ENCODE data around the gene SAMD13.

The SAMD13 gene

DNA sequence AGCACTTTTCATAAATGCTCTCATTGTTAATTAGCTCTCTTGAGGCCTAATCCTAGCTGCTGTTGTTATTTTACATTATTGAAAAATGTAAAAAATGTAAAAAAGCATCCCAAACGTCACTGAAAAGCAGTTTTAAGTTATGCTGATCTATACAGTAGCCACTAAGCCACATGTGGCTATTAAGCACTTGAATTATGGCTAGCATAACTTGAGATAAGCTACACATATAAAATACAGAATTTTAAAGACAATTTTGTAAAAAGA lies 78.3 kb downstream of the SAMD13 start:
- no peak for DNase-seq (ENCODE audit: low spot score)
- TF ChIP-seq, protein P1, sequence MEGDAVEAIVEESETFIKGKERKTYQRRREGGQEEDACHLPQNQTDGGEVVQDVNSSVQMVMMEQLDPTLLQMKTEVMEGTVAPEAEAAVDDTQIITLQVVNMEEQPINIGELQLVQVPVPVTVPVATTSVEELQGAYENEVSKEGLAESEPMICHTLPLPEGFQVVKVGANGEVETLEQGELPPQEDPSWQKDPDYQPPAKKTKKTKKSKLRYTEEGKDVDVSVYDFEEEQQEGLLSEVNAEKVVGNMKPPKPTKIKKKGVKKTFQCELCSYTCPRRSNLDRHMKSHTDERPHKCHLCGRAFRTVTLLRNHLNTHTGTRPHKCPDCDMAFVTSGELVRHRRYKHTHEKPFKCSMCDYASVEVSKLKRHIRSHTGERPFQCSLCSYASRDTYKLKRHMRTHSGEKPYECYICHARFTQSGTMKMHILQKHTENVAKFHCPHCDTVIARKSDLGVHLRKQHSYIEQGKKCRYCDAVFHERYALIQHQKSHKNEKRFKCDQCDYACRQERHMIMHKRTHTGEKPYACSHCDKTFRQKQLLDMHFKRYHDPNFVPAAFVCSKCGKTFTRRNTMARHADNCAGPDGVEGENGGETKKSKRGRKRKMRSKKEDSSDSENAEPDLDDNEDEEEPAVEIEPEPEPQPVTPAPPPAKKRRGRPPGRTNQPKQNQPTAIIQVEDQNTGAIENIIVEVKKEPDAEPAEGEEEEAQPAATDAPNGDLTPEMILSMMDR (IDR thresholded peaks at IDR 0.05; ENCODE audit: extremely low read depth, missing control alignments), result no peak

DNA sequence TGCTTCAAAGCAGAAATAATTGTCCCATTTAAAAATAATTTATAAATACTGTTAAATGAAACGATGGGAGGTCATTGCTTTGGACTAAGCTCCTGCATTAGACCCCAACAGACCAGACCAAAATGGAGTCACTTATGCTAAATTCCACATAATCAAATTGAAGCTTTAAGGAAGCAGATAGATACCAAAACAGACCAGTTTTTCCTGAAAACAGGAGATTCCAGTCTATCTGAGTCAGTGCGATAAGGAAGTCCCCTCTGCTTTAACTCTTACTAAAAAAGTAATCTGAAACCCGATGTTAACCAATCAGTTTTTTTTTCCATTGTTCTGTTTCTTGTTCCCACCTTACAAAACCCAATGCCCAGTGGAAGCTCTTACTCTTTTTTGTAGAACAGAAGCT lies 80.6 kb downstream of the SAMD13 start:
- TF ChIP-seq, protein P1 (IDR thresholded peaks at IDR 0.05; ENCODE audit: extremely low read depth, missing control alignments), result no peak
- DNase-seq (ENCODE audit: low spot score), result no peak

DNA sequence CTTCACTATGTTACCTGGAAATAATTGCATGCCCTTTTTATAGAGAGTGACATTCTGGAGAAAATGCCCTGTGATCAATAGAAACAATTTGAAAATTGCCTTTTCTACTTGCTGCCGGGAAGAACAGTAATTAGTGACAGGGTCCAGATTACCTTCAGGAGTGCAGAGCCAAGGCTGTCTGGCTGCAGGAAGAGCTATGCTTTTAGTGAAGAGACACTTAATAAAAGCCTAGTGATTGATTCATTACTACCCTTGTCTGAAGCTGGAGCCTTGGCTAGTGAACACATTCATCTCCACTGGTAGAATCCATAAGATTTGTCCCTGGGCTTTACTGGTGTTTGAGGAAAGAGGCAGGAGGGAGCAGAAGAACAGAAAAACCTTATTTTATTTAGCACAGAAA lies 83.8 kb downstream of the SAMD13 start:
- no peak for DNase-seq (ENCODE audit: low spot score)
- TF ChIP-seq, protein P1 (IDR thresholded peaks at IDR 0.05; ENCODE audit: extremely low read depth, missing control alignments), result no peak

DNA sequence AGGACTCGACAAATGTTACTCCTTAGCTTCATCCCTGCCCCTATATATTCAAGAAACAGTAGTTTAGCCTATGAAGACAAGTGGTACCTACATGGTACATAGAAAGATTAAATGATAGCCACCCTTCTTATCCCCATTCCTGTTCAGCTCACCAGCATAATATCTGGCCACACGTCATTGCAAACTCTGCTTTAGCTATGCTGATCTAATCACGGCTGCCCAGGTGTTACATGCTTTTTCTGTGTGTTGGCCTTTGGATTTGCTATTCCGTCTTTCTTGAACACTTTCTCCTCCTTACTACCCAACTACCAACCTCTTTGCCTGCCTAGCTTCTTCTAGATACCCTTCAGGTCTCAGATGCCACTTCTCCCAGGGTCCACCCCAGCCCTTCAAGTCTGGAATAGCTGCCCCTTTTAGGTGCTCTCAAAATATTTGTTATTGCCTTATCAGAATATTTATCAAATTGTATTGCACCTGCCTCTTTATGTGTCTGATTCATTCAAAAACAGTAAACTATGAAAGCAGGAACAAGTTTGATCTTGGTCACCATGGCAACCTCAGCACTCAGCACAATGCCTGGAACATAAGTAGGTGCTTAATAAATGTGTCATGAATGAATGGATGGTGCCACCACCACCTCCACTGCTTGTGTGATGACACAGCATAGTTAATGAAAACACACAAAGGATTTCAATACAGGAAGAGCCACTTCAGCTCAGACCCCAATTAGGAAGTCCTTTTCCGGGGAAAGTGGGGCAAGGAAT lies 85.4 kb downstream of the SAMD13 start:
- TF ChIP-seq, protein P1 (IDR thresholded peaks at IDR 0.05; ENCODE audit: extremely low read depth, missing control alignments), result no peak
- DNase-seq (ENCODE audit: low spot score), result no peak

GRCh38 chr1:84387480-84388163 lies 86.1 kb downstream of the SAMD13 start:
- no peak for DNase-seq (ENCODE audit: low spot score)
- TF ChIP-seq, protein P1 (IDR thresholded peaks at IDR 0.05; ENCODE audit: extremely low read depth, missing control alignments), result no peak

- TF ChIP-seq, protein P1 (IDR thresholded peaks at IDR 0.05; ENCODE audit: extremely low read depth, missing control alignments), result no peak
- DNase-seq (ENCODE audit: low spot score), result no peak
These were observed 88.7 kb downstream of the SAMD13 start for GRCh38 chr1:84390226-84390625.
